ENCODE measurements around the gene CTR9. TPM values are rescaled to one million over a fixed set of nuclear protein-coding genes. Genes with fewer than 3 reads are reported as not detected.

Gene CTR9
- total and polyA plus RNA-seq, 2 of the 8 experiments (the other 6 are each of a cell fraction or from before 2014, with no cell fraction given) = 6.1 to 37.7 TPM

- no peak for TF ChIP-seq RAD21 (IDR thresholded peaks at IDR 0.05 in 1 of 2, conservative IDR thresholded peaks at IDR 0.05 in 1 of 2; ENCODE audit: low read depth in 2 of 2, low read length in 2 of 2)
- no peak for TF ChIP-seq SRF (IDR thresholded peaks at IDR 0.05; ENCODE audit: low read depth, low read length)
- TF ChIP-seq HDAC2 (IDR thresholded peaks at IDR 0.05; ENCODE audit: borderline replicate concordance in 1 of 2, low read depth in 2 of 2, low read length in 2 of 2) = no peak
- no peak for TF ChIP-seq RNF2 (IDR thresholded peaks at IDR 0.05; ENCODE audit: borderline replicate concordance, low read depth, low read length, missing control alignments, poor library complexity, severe bottlenecking)
- no peak for TF ChIP-seq NANOG (IDR thresholded peaks at IDR 0.05; ENCODE audit: insufficient read depth, low read depth, low read length, poor library complexity, severe bottlenecking)
These were observed 52.6 kb downstream of the CTR9 start (continued) for GRCh38 chr11:10803676-10804075.

All from H1 (cell line).